ENCODE data around the gene KCNS1. TPM values are rescaled to one million over a fixed set of nuclear protein-coding genes. Genes with fewer than 3 reads are reported as not detected.
A peak's percentile ranks its signal among the peaks of the same experiment; 100 is the strongest.

KCNS1 gene
- polyA plus RNA-seq, 2 of the 4 experiments (the other 2 are of a cell fraction), result not detected

GRCh38 chr20:45121388-45121787 lies 20.5 kb upstream of the KCNS1 start (continued):
- TF ChIP-seq CHD2 (IDR thresholded peaks at IDR 0.05; ENCODE audit: low read length, partially characterized antibody), result no peak
- no peak for TF ChIP-seq HES2 (IDR thresholded peaks at IDR 0.05)

DNA sequence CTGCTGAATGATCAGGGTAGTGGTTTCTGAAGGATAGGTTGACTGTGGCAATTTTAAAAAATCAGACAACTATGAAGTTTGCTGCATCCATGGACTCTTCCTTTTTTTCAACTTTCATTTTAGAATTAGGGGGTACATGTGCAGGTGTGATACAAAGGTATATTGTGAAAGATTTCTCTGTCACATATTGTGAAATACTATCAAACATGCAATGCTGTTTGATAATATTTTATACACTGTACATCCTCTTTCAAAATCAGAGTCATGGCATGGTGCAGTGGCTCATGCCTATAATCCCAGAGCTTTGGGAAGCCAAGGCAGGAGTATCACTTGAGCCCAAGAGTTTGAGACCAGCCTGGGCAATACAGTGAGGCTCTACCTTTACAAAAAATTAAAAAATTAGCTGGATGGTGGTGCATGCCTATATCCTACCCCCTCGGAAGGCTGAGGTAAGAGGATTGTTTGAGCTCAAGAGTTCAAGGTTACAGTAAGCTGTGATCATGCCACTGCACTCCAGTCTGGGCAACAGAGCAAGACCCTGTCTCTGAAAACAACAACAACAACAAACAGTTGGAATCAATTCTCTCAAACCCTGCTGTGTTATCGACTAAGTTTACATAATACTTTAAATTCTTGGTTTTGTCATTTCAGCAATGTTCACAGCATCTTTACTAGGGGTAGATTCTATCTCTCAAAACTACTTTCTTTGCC lies 18.8 kb upstream of the KCNS1 start:
- Histone ChIP-seq H3K4me3 (no peak overlapping the region), H3K27ac (no peak overlapping the region), H3K4me1 (no peaks in the 10 kb centered on the region), H3K4me2 (no peak overlapping the region), H3K9me3 (peaks cover 7% of the 10 kb centered on the region; the same call in 2 of the 3 replicates)
- no peak for DNase-seq (ENCODE audit: low read depth in 1 of 2, low spot score in 1 of 2)
- 7% methylated on average over 2 of the region's 2 CpGs for WGBS (ENCODE audit: missing lambda C conversion rate)
- CTCF ChIA-PET, result interaction anchor here (0.6 to 3.0 kb wide), 5 partner anchors 8 to 76 kb away, joined by 3 to 17 read pairs (median 5); no protein-coding TSS in a partner anchor
- FAIRE-seq, result no peak
- POLR2A ChIA-PET, result no interaction called here
- no peak for ATAC-seq
- TF ChIP-seq, protein P1, sequence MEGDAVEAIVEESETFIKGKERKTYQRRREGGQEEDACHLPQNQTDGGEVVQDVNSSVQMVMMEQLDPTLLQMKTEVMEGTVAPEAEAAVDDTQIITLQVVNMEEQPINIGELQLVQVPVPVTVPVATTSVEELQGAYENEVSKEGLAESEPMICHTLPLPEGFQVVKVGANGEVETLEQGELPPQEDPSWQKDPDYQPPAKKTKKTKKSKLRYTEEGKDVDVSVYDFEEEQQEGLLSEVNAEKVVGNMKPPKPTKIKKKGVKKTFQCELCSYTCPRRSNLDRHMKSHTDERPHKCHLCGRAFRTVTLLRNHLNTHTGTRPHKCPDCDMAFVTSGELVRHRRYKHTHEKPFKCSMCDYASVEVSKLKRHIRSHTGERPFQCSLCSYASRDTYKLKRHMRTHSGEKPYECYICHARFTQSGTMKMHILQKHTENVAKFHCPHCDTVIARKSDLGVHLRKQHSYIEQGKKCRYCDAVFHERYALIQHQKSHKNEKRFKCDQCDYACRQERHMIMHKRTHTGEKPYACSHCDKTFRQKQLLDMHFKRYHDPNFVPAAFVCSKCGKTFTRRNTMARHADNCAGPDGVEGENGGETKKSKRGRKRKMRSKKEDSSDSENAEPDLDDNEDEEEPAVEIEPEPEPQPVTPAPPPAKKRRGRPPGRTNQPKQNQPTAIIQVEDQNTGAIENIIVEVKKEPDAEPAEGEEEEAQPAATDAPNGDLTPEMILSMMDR (IDR thresholded peaks at IDR 0.05), result no peak
- TF ChIP-seq, protein P2, sequence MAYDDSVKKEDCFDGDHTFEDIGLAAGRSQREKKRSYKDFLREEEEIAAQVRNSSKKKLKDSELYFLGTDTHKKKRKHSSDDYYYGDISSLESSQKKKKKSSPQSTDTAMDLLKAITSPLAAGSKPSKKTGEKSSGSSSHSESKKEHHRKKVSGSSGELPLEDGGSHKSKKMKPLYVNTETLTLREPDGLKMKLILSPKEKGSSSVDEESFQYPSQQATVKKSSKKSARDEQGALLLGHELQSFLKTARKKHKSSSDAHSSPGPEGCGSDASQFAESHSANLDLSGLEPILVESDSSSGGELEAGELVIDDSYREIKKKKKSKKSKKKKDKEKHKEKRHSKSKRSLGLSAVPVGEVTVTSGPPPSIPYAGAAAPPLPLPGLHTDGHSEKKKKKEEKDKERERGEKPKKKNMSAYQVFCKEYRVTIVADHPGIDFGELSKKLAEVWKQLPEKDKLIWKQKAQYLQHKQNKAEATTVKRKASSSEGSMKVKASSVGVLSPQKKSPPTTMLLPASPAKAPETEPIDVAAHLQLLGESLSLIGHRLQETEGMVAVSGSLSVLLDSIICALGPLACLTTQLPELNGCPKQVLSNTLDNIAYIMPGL (CRISPR knock-in tag; IDR thresholded peaks at IDR 0.05; ENCODE audit: borderline replicate concordance), result no peak
- TF ChIP-seq ZNF302 (CRISPR knock-in tag; IDR thresholded peaks at IDR 0.05), result no peak
- no peak for TF ChIP-seq HOXB13 (CRISPR knock-in tag; IDR thresholded peaks at IDR 0.05; ENCODE audit: low read depth)
- no peak for TF ChIP-seq GATA3 (IDR thresholded peaks at IDR 0.05; ENCODE audit: borderline replicate concordance)
- no peak for TF ChIP-seq NR3C1 (IDR thresholded peaks at IDR 0.05)

- ATAC-seq (no peak), FAIRE-seq (no peak), DNase-seq (ENCODE audit: low read depth in 1 of 2, low spot score in 1 of 2) (no peak)
- POLR2A ChIA-PET, result no interaction called here
- no peaks in the 10 kb centered on the region for H3K4me1 ChIP-seq
- no peaks in the 10 kb centered on the region for H3K9me3 ChIP-seq
- no peak overlapping the region for H3K27ac ChIP-seq
- no peak overlapping the region for H3K4me3 ChIP-seq
- no peak for TF ChIP-seq POLR2A (IDR thresholded peaks at IDR 0.05; ENCODE audit: low read length)
- TF ChIP-seq RAD21 (conservative IDR thresholded peaks at IDR 0.05 in 1 of 2, IDR thresholded peaks at IDR 0.05 in 1 of 2), result 0 out of 5 replicates have a peak, but pooled peaks of 1 of the 2 experiments have one; percentile 2
- WGBS (ENCODE audit: missing lambda C conversion rate), result 24% methylated on average over 2 of the region's 2 CpGs
- CTCF ChIA-PET, result interaction anchor here (0.9 to 1.9 kb wide), 4 partner anchors 22 to 176 kb away, joined by 3 to 11 read pairs (median 4); no protein-coding TSS in a partner anchor
- no peak overlapping the region for H3K4me2 ChIP-seq
These were observed 17.1 kb upstream of the KCNS1 start for GRCh38 chr20:45118028-45118427.

DNA sequence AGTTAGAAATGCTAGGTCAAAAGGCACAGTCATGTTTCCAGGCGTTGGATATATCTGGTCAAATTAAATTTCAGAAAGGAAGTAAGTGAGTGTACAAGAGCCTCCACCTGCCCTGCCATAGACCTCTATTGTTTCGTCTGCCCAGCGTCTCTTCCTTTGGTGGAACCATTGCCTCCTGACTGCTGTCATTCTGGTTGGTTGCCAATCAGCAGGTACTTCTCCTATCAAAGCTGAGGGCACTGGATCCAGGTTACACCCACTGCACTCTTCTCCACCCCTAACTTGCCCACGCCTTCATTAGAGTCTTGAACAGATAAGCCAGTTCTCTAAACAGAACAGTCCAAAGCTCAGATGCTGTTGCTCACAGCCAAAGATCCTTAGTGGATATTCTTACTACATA lies 16.7 kb upstream of the KCNS1 start:
- Histone ChIP-seq H3K4me1 (no peaks in the 10 kb centered on the region), H3K27ac (no peak overlapping the region), H3K4me3 (no peak overlapping the region), H3K9me3 (no peaks in the 10 kb centered on the region), H3K4me2 (no peak overlapping the region)
- POLR2A ChIA-PET, result no interaction called here
- no peak for TF ChIP-seq HOXB5 (CRISPR knock-in tag; IDR thresholded peaks at IDR 0.05)
- no peak for TF ChIP-seq RAD21 (conservative IDR thresholded peaks at IDR 0.05 in 1 of 2, IDR thresholded peaks at IDR 0.05 in 1 of 2)
- no peak for TF ChIP-seq RNF2 (IDR thresholded peaks at IDR 0.05; ENCODE audit: borderline replicate concordance, low read depth)
- TF ChIP-seq GATA3 (IDR thresholded peaks at IDR 0.05; ENCODE audit: borderline replicate concordance), result no peak
- no peak for TF ChIP-seq CHD4 (IDR thresholded peaks at IDR 0.05; ENCODE audit: borderline replicate concordance)
- TF ChIP-seq PHF8 (IDR thresholded peaks at IDR 0.05; ENCODE audit: borderline replicate concordance, low read depth), result no peak
- no peak for TF ChIP-seq HES2 (IDR thresholded peaks at IDR 0.05)
- no peak for TF ChIP-seq TFCP2L1 (CRISPR knock-in tag; IDR thresholded peaks at IDR 0.05)
- no peak for TF ChIP-seq TP53 (CRISPR knock-in tag; IDR thresholded peaks at IDR 0.05)
- TF ChIP-seq PBX3 (IDR thresholded peaks at IDR 0.05), result no peak
- WGBS (ENCODE audit: missing lambda C conversion rate), result 38% methylated on average over 4 of the region's 4 CpGs
- DNase-seq (ENCODE audit: low read depth in 1 of 2, low spot score in 1 of 2) (no peak), ATAC-seq (no peak), FAIRE-seq (no peak)
- CTCF ChIA-PET, result interaction anchor here (0.9 to 1.9 kb wide), 3 partner anchors 22 to 105 kb away, joined by 3 to 11 read pairs (median 4); no protein-coding TSS in a partner anchor

Measured in A549 (cell line).